ENCODE results near the gene CEACAM21.

The CEACAM21 gene

GRCh38 chr19:41621226-41621625 lies 45.3 kb downstream of the CEACAM21 start:
- Histone ChIP-seq H3K4me1 (ENCODE audit: control insufficient read depth, insufficient read depth, low read length) (no peaks in the 10 kb centered on the region), H3K27ac (ENCODE audit: extremely low read depth, low read depth, low read length) (no peak overlapping the region), H3K4me3 (ENCODE audit: low read depth, low read length) (no peak overlapping the region), H3K36me3 (ENCODE audit: control insufficient read depth in 2 of 2, insufficient read depth in 1 of 2, low read length in 2 of 2) (no peaks in the 10 kb centered on the region), H3K9me3 (ENCODE audit: control insufficient read depth, insufficient read depth, low read depth, low read length) (no peaks in the 10 kb centered on the region)
- CTCF ChIA-PET, result interaction anchor here (1.1 kb wide), 1 partner anchor 21 kb away, joined by 4 read pairs; no protein-coding TSS in a partner anchor
- TF ChIP-seq ZNF311 (tag by site-specific recombination; IDR thresholded peaks at IDR 0.05; ENCODE audit: borderline replicate concordance) (no peak), ZBTB17 (tag by site-specific recombination; IDR thresholded peaks at IDR 0.05) (no peak), HOXD13 (CRISPR knock-in tag; IDR thresholded peaks at IDR 0.05; ENCODE audit: borderline replicate concordance) (no peak), ZNF157 (tag by site-specific recombination; IDR thresholded peaks at IDR 0.05) (no peak), ZNF138 (tag by site-specific recombination; IDR thresholded peaks at IDR 0.05; ENCODE audit: borderline replicate concordance) (no peak), MEIS1 (CRISPR knock-in tag; IDR thresholded peaks at IDR 0.05; ENCODE audit: borderline replicate concordance) (no peak), ZNF416 (tag by site-specific recombination; IDR thresholded peaks at IDR 0.05) (no peak), ZNF530 (tag by site-specific recombination; IDR thresholded peaks at IDR 0.05; ENCODE audit: low read depth) (no peak), ZBTB1 (tag by site-specific recombination; IDR thresholded peaks at IDR 0.05) (no peak), BCL11A (tag by site-specific recombination; IDR thresholded peaks at IDR 0.05; ENCODE audit: low read depth) (no peak), TSHZ1 (tag by site-specific recombination; IDR thresholded peaks at IDR 0.05; ENCODE audit: borderline replicate concordance) (no peak)
- POLR2A ChIA-PET, result no interaction called here

GRCh38 chr19:41621654-41622053 lies 45.7 kb downstream of the CEACAM21 start:
- no peak overlapping the region for H3K4me3 ChIP-seq (ENCODE audit: low read depth, low read length)
- no peaks in the 10 kb centered on the region for H3K9me3 ChIP-seq (ENCODE audit: control insufficient read depth, insufficient read depth, low read depth, low read length)
- CTCF ChIA-PET, result interaction anchor here (1.1 to 1.2 kb wide), 2 partner anchors 20 to 24 kb away, joined by 3 to 4 read pairs; no protein-coding TSS in a partner anchor
- peak; percentile 31; the same call in 1 of the 2 replicates for TF ChIP-seq PRDM10 (tag by site-specific recombination; IDR thresholded peaks at IDR 0.05)
- TF ChIP-seq BCL6B (tag by site-specific recombination; IDR thresholded peaks at IDR 0.05), result no peak
- no peak overlapping the region for H3K27ac ChIP-seq (ENCODE audit: extremely low read depth, low read depth, low read length)
- POLR2A ChIA-PET, result no interaction called here
- H3K36me3 ChIP-seq (ENCODE audit: control insufficient read depth in 2 of 2, insufficient read depth in 1 of 2, low read length in 2 of 2), result no peaks in the 10 kb centered on the region
- no peaks in the 10 kb centered on the region for H3K4me1 ChIP-seq (ENCODE audit: control insufficient read depth, insufficient read depth, low read length)

GRCh38 chr19:41623360-41623759 lies 47.4 kb downstream of the CEACAM21 start:
- ChIA-PET POLR2A (interaction anchor here (0.6 kb wide), 1 partner anchor 10 kb away, joined by 4 read pairs; no protein-coding TSS in a partner anchor), CTCF (interaction anchor here (0.8 kb wide), 1 partner anchor 202 kb away, joined by 3 read pairs; no protein-coding TSS in a partner anchor)
- Histone ChIP-seq H3K36me3 (ENCODE audit: control insufficient read depth in 2 of 2, insufficient read depth in 1 of 2, low read length in 2 of 2) (no peaks in the 10 kb centered on the region), H3K4me3 (ENCODE audit: low read depth, low read length) (no peak overlapping the region), H3K4me1 (ENCODE audit: control insufficient read depth, insufficient read depth, low read length) (no peaks in the 10 kb centered on the region), H3K9me3 (ENCODE audit: control insufficient read depth, insufficient read depth, low read depth, low read length) (no peaks in the 10 kb centered on the region), H3K27ac (ENCODE audit: extremely low read depth, low read depth, low read length) (no peak overlapping the region)
- TF ChIP-seq PRDM2 (tag by site-specific recombination; IDR thresholded peaks at IDR 0.05; ENCODE audit: borderline replicate concordance) (no peak), ZNF658 (tag by site-specific recombination; IDR thresholded peaks at IDR 0.05) (no peak), ZNF701 (tag by site-specific recombination; IDR thresholded peaks at IDR 0.05) (no peak), ZNF302 (tag by site-specific recombination; IDR thresholded peaks at IDR 0.05; ENCODE audit: low read depth) (no peak)

All from HEK293 (cell line).